Smooth muscle cell (in vitro differentiated cells): ENCODE results near the gene SPACA5. TPM values are rescaled to one million over a fixed set of nuclear protein-coding genes. Genes with fewer than 3 reads are reported as not detected.
"Not testable (repeated sequence)": the region's sequence is repeated elsewhere in the genome, so short reads cannot be mapped to it uniquely, and the experiment has no call there.

Experiments
- DNase-seq: peaks from one replicate; lab custom pipeline; 2025; ENCODE audit not compliant: unreplicated experiment; lab: John Stamatoyannopoulos, UW
- H2AFZ ChIP-seq: fragments of 200-600 bp; sonication (generic); 2 replicates; pipeline ENCODE4 v1.6.0; 2016; ENCODE audit warnings: antibody characterized with exemption, low read depth, mild to moderate bottlenecking
- H3F3A ChIP-seq: fragments of 200-600 bp; sonication (generic); 2 replicates; pipeline ENCODE4 v1.6.0; 2017; ENCODE audit warnings: antibody characterized with exemption, low read depth
- H3K27ac ChIP-seq: fragments of 200-600 bp; sonication (generic); 2 replicates; pipeline ENCODE4 v1.5.1; 2016; ENCODE audit warnings: low read depth, mild to moderate bottlenecking
- H3K27me3 ChIP-seq: fragments of 200-600 bp; sonication (generic); 2 replicates; pipeline ENCODE4 v1.6.1; 2016; ENCODE audit warnings: low read depth, mild to moderate bottlenecking
- H3K36me3 ChIP-seq: fragments of 200-600 bp; sonication (generic); 2 replicates; pipeline ENCODE4 v1.5.1; 2016; ENCODE audit warnings: low read depth
- H3K4me1 ChIP-seq: fragments of 200-600 bp; sonication (generic); 2 replicates; pipeline ENCODE4 v1.5.1; 2016; ENCODE audit warnings: low read depth
- H3K4me2 ChIP-seq: fragments of 200-600 bp; sonication (generic); 2 replicates; pipeline ENCODE4 v1.6.0; 2016; ENCODE audit warnings: mild to moderate bottlenecking
- H3K4me3 ChIP-seq: fragments of 200-600 bp; sonication (generic); 2 replicates; pipeline ENCODE4 v1.5.1; 2016; ENCODE audit warnings: mild to moderate bottlenecking
- H3K79me2 ChIP-seq: fragments of 200-600 bp; sonication (generic); 2 replicates; pipeline ENCODE4 v1.6.0; 2016; ENCODE audit warnings: low read depth, mild to moderate bottlenecking
- H3K9ac ChIP-seq: fragments of 200-600 bp; sonication (generic); 2 replicates; pipeline ENCODE4 v1.6.0; 2016; ENCODE audit warnings: low read depth
- H3K9me3 ChIP-seq: fragments of 200-600 bp; sonication (generic); replicated peaks from 2 replicates; pipeline ENCODE4 v1.5.1; 2016; ENCODE audit warnings: low read depth
- H4K20me1 ChIP-seq: fragments of 200-600 bp; sonication (generic); 2 replicates; pipeline ENCODE4 v1.6.0; 2016; ENCODE audit warnings: low read depth
- WGBS: methylation state at CpG from one replicate; pipeline ENCODE4 v1.1.7; 2016; ENCODE audit warnings: low lambda C conversion rate; 5-methylcytosine and 5-hydroxymethylcytosine counted together
- polyA plus RNA-seq: library from polyadenylated mRNA; unstranded; fragments of >200 nt; fragmentation: Nextera tagmentation; extraction: Ambion mirVana; gene quantifications from 2 replicates; pipeline ENCODE4 v1.2.1, GENCODE V29; 2016
- total RNA-seq: library from RNA; depleted of rRNA; stranded (reverse); fragments of >200 nt; gene quantifications from 2 replicates; pipeline ENCODE4 v1.2.3, GENCODE V29; 2014
- TF ChIP-seq, protein P1 (sequence below): fragments of 200-600 bp; sonication (generic); IDR thresholded peaks from 2 replicates; pipeline ENCODE4 v1.5.1; 2017; ENCODE audit warnings: borderline replicate concordance, mild to moderate bottlenecking, antibody characterized with exemption; ENCODE audit not compliant: insufficient read depth, poor library complexity, severe bottlenecking

Gene SPACA5
- total and polyA plus RNA-seq, 2 experiments from 2014 or later, result not detected

DNA sequence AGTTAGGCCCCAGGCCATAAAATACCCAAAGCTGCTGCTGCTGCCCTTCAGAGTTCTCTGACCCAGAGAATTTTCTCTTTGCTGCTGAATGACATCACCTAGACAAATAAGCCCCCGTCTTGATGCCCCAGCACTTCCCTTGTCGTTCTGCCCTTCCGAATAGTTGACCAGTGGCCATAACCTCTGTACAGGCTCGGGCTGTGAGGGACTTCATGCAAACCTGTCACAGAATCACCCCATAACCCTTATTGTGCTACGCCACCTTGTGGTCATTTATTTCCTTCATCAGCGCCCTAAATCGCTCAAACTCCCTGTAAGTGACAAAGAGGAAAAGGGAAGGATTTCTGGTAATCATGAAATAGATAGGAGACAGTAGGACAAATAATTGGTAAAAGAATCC is 18.8 kb downstream of the SPACA5 start:
- no peaks in the 10 kb centered on the region for H3F3A ChIP-seq
- no peak overlapping the region for H3K27ac ChIP-seq
- H3K4me2 ChIP-seq, result no peak overlapping the region
- 44% methylated on average over 7 of the region's 7 CpGs for WGBS
- H3K9ac ChIP-seq, result no peak overlapping the region
- H3K27me3 ChIP-seq, result no peaks in the 10 kb centered on the region
- no peak for DNase-seq
- no peaks in the 10 kb centered on the region for H3K36me3 ChIP-seq
- H3K4me3 ChIP-seq, result no peak overlapping the region
- no peaks in the 10 kb centered on the region for H3K79me2 ChIP-seq
- TF ChIP-seq, protein P1, sequence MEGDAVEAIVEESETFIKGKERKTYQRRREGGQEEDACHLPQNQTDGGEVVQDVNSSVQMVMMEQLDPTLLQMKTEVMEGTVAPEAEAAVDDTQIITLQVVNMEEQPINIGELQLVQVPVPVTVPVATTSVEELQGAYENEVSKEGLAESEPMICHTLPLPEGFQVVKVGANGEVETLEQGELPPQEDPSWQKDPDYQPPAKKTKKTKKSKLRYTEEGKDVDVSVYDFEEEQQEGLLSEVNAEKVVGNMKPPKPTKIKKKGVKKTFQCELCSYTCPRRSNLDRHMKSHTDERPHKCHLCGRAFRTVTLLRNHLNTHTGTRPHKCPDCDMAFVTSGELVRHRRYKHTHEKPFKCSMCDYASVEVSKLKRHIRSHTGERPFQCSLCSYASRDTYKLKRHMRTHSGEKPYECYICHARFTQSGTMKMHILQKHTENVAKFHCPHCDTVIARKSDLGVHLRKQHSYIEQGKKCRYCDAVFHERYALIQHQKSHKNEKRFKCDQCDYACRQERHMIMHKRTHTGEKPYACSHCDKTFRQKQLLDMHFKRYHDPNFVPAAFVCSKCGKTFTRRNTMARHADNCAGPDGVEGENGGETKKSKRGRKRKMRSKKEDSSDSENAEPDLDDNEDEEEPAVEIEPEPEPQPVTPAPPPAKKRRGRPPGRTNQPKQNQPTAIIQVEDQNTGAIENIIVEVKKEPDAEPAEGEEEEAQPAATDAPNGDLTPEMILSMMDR, result peak; percentile 48
- H4K20me1 ChIP-seq, result no peaks in the 10 kb centered on the region
- no peak overlapping the region for H2AFZ ChIP-seq
- H3K4me1 ChIP-seq, result no peaks in the 10 kb centered on the region
- no peaks in the 10 kb centered on the region for H3K9me3 ChIP-seq

DNA sequence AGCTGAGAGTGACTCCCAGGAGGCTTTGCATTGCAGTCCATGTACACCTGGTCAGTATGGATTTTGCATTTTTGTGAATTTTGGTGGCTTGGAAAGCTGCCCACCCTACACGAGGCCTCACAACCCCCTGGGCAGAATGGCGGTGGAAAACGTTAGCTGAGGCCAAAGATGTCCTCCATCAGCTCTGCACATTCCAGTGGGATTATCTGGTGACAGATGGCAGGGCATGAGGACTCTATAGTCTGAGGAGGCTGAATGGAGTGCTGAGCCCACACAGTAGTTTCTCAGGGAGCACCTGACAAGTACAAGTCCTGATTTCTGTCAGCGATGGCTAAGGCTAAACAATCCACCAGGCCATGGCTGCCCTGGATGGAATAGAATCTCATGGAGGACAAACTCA is 20.8 kb downstream of the SPACA5 start:
- not testable (repeated sequence) for H3K4me1 ChIP-seq, H3K4me3 ChIP-seq, H3F3A ChIP-seq, H3K9ac ChIP-seq, H3K27ac ChIP-seq, H4K20me1 ChIP-seq, H3K27me3 ChIP-seq, DNase-seq, H2AFZ ChIP-seq, H3K79me2 ChIP-seq, H3K4me2 ChIP-seq, H3K9me3 ChIP-seq, H3K36me3 ChIP-seq
- 79% methylated on average over 4 of the region's 4 CpGs for WGBS

DNA sequence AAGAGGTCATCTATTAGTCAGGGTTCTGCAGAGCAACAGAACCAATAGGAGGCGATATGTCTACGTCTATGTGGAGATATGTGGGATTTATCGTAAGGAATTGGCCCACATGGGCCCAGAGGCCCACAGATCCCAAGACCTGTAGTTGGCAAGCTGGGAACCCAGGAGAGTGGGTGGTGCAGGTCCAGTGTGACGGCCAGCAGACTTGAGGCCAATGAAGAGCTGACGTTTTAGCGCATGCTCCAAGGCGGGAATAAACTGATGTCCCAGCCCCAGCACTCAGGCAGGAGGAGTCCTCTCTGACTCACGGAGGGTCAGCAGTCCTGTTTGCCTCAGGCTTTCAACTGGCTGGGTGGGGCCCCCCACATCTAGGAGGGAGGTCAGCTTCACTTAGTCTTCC is 21.3 kb downstream of the SPACA5 start:
- Histone ChIP-seq H2AFZ (no peak overlapping the region), H3K9me3 (no peaks in the 10 kb centered on the region), H3F3A (no peaks in the 10 kb centered on the region), H3K27me3 (no peaks in the 10 kb centered on the region), H3K9ac (no peak overlapping the region), H3K79me2 (no peaks in the 10 kb centered on the region), H3K4me2 (no peak overlapping the region), H3K27ac (no peak overlapping the region), H4K20me1 (no peaks in the 10 kb centered on the region), H3K36me3 (no peaks in the 10 kb centered on the region), H3K4me3 (no peak overlapping the region), H3K4me1 (no peaks in the 10 kb centered on the region)
- TF ChIP-seq, protein P1, result no peak
- no peak for DNase-seq
- 98% methylated on average over 8 of the region's 8 CpGs for WGBS

DNA sequence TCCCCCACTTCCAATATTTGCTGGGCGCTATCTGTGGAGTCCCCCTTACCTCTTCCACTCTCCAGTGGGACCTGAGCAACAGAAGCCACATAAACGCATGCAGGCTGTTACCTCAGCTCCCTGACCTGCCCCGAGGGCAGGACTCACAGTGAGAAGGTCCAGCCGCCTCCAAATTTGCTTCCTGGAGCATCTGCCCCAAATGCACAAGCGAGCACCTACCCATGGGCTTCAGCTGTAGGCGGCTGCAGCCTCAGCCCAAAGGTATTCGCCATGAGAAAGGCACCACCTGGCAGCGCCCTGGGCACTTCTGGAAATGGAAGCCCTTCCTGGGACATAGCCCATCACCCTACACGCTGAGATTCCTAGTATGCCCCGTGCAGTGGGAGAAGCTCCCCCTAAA is 23.4 kb downstream of the SPACA5 start:
- TF ChIP-seq, protein P1, result no peak
- Histone ChIP-seq H3K36me3 (no peaks in the 10 kb centered on the region), H4K20me1 (no peaks in the 10 kb centered on the region), H3K27me3 (no peaks in the 10 kb centered on the region), H3K9ac (no peak overlapping the region), H3K9me3 (no peaks in the 10 kb centered on the region), H3K79me2 (no peaks in the 10 kb centered on the region), H3K4me2 (no peak overlapping the region), H3K27ac (no peak overlapping the region), H3F3A (no peaks in the 10 kb centered on the region), H2AFZ (no peak overlapping the region), H3K4me1 (no peaks in the 10 kb centered on the region), H3K4me3 (no peak overlapping the region)
- 85% methylated on average over 10 of the region's 10 CpGs for WGBS
- no peak for DNase-seq

DNA sequence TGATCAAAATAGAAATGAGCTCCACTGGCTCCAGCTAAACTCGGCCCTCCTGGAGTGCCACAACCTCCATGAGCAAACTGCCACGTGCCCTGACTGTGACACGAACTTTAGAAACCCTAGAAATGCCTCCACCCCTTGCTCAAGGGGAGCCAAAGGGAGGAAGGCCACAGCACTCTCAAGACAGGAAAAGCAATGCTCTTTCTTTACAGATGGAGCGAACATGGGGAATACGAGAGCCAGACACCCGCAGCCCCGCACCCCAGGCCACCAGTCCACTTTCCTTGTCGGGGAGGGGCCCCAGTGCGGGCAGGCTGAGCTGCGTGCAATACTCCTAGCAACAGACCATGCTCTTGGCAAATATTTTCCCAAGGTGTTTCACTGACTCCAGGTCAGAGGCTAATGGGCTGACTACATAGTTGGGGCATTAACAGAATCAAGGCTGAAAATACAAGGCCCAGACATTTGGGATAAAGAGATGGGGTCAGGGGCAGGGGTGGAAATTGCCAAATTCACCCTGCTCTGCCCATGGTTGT is 23.9 kb downstream of the SPACA5 start:
- H3K36me3 ChIP-seq, H2AFZ ChIP-seq, H3F3A ChIP-seq, H3K4me2 ChIP-seq, H3K27ac ChIP-seq, H3K9ac ChIP-seq, DNase-seq, H3K9me3 ChIP-seq, H3K4me3 ChIP-seq, H3K4me1 ChIP-seq, H3K79me2 ChIP-seq, H4K20me1 ChIP-seq, H3K27me3 ChIP-seq: not testable (repeated sequence)
- WGBS, result 79% methylated on average over 10 of the region's 10 CpGs
